Measurements from ENCODE around the gene GPI.

DNA sequence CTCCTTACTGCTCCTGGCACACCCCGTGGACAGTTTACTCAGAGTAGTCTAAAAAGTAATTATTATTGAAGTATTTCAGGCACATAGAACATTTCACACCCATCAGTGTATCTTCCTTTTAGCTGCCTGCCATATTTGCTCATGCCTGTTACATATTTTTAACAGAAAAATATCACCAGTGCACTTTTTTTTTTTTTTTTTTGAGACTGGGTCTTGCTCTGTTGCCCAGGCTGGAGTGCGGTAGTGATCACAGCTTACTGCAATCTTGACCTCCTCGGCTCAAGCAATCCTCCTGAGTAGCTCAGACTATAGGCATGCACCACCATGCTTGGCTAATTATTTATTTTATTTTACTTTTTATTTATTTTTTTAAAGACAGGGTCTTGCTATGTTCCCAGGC is 40.7 kb upstream of the GPI start:
- TF ChIP-seq, protein P1, sequence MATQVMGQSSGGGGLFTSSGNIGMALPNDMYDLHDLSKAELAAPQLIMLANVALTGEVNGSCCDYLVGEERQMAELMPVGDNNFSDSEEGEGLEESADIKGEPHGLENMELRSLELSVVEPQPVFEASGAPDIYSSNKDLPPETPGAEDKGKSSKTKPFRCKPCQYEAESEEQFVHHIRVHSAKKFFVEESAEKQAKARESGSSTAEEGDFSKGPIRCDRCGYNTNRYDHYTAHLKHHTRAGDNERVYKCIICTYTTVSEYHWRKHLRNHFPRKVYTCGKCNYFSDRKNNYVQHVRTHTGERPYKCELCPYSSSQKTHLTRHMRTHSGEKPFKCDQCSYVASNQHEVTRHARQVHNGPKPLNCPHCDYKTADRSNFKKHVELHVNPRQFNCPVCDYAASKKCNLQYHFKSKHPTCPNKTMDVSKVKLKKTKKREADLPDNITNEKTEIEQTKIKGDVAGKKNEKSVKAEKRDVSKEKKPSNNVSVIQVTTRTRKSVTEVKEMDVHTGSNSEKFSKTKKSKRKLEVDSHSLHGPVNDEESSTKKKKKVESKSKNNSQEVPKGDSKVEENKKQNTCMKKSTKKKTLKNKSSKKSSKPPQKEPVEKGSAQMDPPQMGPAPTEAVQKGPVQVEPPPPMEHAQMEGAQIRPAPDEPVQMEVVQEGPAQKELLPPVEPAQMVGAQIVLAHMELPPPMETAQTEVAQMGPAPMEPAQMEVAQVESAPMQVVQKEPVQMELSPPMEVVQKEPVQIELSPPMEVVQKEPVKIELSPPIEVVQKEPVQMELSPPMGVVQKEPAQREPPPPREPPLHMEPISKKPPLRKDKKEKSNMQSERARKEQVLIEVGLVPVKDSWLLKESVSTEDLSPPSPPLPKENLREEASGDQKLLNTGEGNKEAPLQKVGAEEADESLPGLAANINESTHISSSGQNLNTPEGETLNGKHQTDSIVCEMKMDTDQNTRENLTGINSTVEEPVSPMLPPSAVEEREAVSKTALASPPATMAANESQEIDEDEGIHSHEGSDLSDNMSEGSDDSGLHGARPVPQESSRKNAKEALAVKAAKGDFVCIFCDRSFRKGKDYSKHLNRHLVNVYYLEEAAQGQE (IDR thresholded peaks at IDR 0.05; ENCODE audit: insufficient read depth in 1 of 2, low read depth in 2 of 2, low read length in 2 of 2), result no peak
- TF ChIP-seq POLR2AphosphoS5 (IDR thresholded peaks at IDR 0.05; ENCODE audit: low read depth, low read length) (no peak), SIN3A (IDR thresholded peaks at IDR 0.05; ENCODE audit: borderline replicate concordance, insufficient read depth, low read length) (no peak), TAF1 (IDR thresholded peaks at IDR 0.05; ENCODE audit: borderline replicate concordance, insufficient read depth, low read length) (no peak), FOXP2 (optimal IDR thresholded peaks at IDR 0.05; ENCODE audit: borderline replicate concordance, extremely low read depth, extremely low read length, insufficient read depth) (no peak)
